ENCODE data around the gene AK5.

AK5 gene

GRCh38 chr1:77281491-77282186 is at the start of gene AK5:
Gene AK5, plus strand, starts transcription at chr1:77282019. Its CDS starts 295 bp downstream, at chr1:77282314.
- DNase-seq (ENCODE audit: low read depth): peak; percentile 68

GRCh38 chr1:77232829-77233228 is 49.0 kb upstream of the AK5 start:
- DNase-seq (ENCODE audit: low read depth): no peak

- no peak for DNase-seq (ENCODE audit: low read depth)
Observed at GRCh38 chr1:77234096-77234495, 47.7 kb upstream of the AK5 start.

- DNase-seq (ENCODE audit: low read depth): no peak
Observed at GRCh38 chr1:77234943-77235342, 46.9 kb upstream of the AK5 start.

- no peak for DNase-seq (ENCODE audit: low read depth)
Observed at GRCh38 chr1:77238462-77238861, 43.4 kb upstream of the AK5 start.

- DNase-seq (ENCODE audit: low read depth): no peak
Observed at GRCh38 chr1:77239311-77239710, 42.5 kb upstream of the AK5 start.

- no peak for DNase-seq (ENCODE audit: low read depth)
Observed at GRCh38 chr1:77245830-77246229, 36.0 kb upstream of the AK5 start.

GRCh38 chr1:77250126-77250525 is 31.7 kb upstream of the AK5 start:
- DNase-seq (ENCODE audit: low read depth): no peak

GRCh38 chr1:77253211-77253610 is 28.6 kb upstream of the AK5 start:
- no peak for DNase-seq (ENCODE audit: low read depth)

- DNase-seq (ENCODE audit: low read depth): no peak
Observed at GRCh38 chr1:77263708-77264107, 18.1 kb upstream of the AK5 start.

GRCh38 chr1:77265180-77265579 is 16.6 kb upstream of the AK5 start:
- DNase-seq (ENCODE audit: low read depth): no peak

GRCh38 chr1:77267035-77267434 is 14.8 kb upstream of the AK5 start:
- DNase-seq (ENCODE audit: low read depth): no peak

GRCh38 chr1:77271852-77272580 is 9.8 kb upstream of the AK5 start:
- peak; percentile 55 for DNase-seq (ENCODE audit: low read depth)

GRCh38 chr1:77273891-77274290 is 7.9 kb upstream of the AK5 start:
- DNase-seq (ENCODE audit: low read depth): no peak

GRCh38 chr1:77275194-77275593 is 6.6 kb upstream of the AK5 start:
- DNase-seq (ENCODE audit: low read depth): no peak

- DNase-seq (ENCODE audit: low read depth): no peak
Observed at GRCh38 chr1:77276941-77277340, 4.9 kb upstream of the AK5 start.

- DNase-seq (ENCODE audit: low read depth): no peak
Observed at GRCh38 chr1:77279929-77280328, 1.9 kb upstream of the AK5 start.

GRCh38 chr1:77280962-77281361 is 857 bp upstream of the AK5 start:
- no peak for DNase-seq (ENCODE audit: low read depth)

- peak; percentile 54 for DNase-seq (ENCODE audit: low read depth)
Observed at GRCh38 chr1:77282187-77282865, 507 bp downstream of the AK5 start.

GRCh38 chr1:77282866-77283539 is 1.2 kb downstream of the AK5 start:
- DNase-seq (ENCODE audit: low read depth): peak; percentile 13

GRCh38 chr1:77283701-77284425 is 2.0 kb downstream of the AK5 start:
- DNase-seq (ENCODE audit: low read depth): no peak

GRCh38 chr1:77287535-77287934 is 5.7 kb downstream of the AK5 start:
- DNase-seq (ENCODE audit: low read depth): no peak

All from EH (cell line).